Measurements from ENCODE around the gene GLT1D1.

- TF ChIP-seq POLR2AphosphoS5 (IDR thresholded peaks at IDR 0.05; ENCODE audit: low read depth, low read length) = no peak
- TF ChIP-seq TAF1 (IDR thresholded peaks at IDR 0.05; ENCODE audit: borderline replicate concordance, insufficient read depth, low read length) = no peak
- TF ChIP-seq REST (IDR thresholded peaks at IDR 0.05; ENCODE audit: insufficient read depth in 1 of 2, low read depth in 2 of 2, low read length in 2 of 2) = no peak
- no peak for TF ChIP-seq SIN3A (IDR thresholded peaks at IDR 0.05; ENCODE audit: borderline replicate concordance, insufficient read depth, low read length)
- TF ChIP-seq FOXP2 (optimal IDR thresholded peaks at IDR 0.05; ENCODE audit: borderline replicate concordance, extremely low read depth, extremely low read length, insufficient read depth) = no peak
Measured at GRCh38 chr12:128970110-128970509, 116.8 kb downstream of the GLT1D1 start.

Measured in PFSK-1 (cell line).